ENCODE measurements around the gene LARGE2.

LARGE2 gene

DNA sequence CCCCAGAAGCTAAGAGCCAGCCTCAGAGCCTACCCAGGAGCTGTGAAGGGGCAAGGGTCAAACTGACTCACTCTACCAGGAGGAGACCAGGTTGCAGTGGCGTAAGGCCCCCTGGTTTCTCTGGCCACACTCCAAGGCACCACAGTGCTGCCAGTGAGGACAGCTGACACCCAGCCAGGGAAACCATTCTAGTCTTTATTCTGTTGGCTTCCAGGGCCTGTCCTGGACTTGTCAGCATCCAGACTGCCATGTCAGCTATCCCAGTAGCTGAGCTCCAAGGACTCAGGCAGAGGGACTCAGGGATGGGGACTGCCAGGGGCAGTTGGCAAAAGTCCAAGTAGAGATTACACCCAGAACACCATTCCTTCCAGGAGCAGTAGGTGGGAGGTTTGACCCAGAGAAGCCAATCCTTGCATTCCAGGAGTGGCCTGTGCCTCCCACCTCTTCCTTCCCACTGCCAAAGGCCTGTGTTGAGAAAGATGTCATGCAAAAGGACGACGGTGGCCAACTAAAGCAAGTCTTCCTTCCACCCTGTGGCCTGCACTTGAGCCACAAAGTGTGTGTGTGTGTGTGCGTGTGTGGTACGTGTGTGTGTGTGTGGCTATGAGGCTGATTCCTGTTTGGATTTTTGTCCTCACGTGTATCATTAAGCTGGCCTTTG, 40.6 kb upstream of the LARGE2 start:
- TF ChIP-seq CTCF (IDR thresholded peaks at IDR 0.05; ENCODE audit: low read depth, low read length): no peak
- no peak for DNase-seq (ENCODE audit: low read depth, low spot score)
- in situ Hi-C loops (cut with HindIII; ENCODE audit: low sequenced_read_pairs): no loop called here
- H3K4me3 ChIP-seq (ENCODE audit: low read depth, low read length): no peak overlapping the region

- no peak overlapping the region for H3K4me3 ChIP-seq (ENCODE audit: low read depth, low read length)
- DNase-seq (ENCODE audit: low read depth, low spot score): no peak
- no peak for TF ChIP-seq CTCF (IDR thresholded peaks at IDR 0.05; ENCODE audit: low read depth, low read length)
- in situ Hi-C loops (cut with HindIII; ENCODE audit: low sequenced_read_pairs): no loop called here
Observed at GRCh38 chr11:45884596-45885185, 37.8 kb upstream of the LARGE2 start.

DNA sequence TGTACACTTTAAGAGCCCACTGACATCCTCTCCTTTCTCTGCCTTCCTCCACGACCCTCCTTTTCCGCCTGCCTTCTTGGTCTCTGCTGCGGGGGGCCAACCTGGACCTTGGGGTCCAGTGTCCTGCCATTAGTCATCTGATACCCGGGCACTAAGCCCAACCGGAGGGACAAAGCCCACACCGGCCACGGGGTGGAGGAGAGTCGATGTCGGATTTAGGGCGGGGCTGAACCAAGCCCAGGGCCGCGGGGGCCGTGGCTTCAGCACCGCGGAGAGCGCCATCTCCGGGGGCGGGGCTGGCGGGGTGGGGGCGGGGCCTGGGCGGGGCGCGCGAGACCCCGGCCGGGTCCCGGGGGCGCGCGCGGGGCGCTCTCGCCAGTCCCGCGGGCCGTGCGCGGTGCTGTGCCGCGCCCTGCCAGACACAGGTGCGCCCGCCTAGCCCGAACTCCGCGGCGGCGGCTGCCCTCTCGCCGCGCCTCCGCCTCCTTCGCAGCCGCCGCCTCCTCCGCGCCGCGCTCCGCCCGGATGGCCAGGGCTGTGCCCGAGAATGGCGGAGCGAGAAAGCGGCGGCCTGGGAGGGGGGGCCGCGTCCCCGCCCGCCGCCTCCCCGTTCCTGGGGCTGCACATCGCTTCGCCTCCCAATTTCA, 37.1 kb upstream of the LARGE2 start, which contains the start of gene MAPK8IP1:
MAPK8IP1 (plus strand) TSS at position 378 of the 647 bp plus-strand sequence; CDS start at position 548, 170 bp downstream.
- H3K4me3 ChIP-seq (ENCODE audit: low read depth, low read length): peak within 1 kb of the TSS; percentile 23
- in situ Hi-C loops (cut with HindIII; ENCODE audit: low sequenced_read_pairs): no loop called here
- DNase-seq (ENCODE audit: low read depth, low spot score): no peak
- no peak for TF ChIP-seq CTCF (IDR thresholded peaks at IDR 0.05; ENCODE audit: low read depth, low read length)

GRCh38 chr11:45885921-45886721, 36.3 kb upstream of the LARGE2 start:
- no peak for TF ChIP-seq CTCF (IDR thresholded peaks at IDR 0.05; ENCODE audit: low read depth, low read length)
- no peak for DNase-seq (ENCODE audit: low read depth, low spot score)
- H3K4me3 ChIP-seq (ENCODE audit: low read depth, low read length): peak overlapping the region; percentile 23
- in situ Hi-C loops (cut with HindIII; ENCODE audit: low sequenced_read_pairs): no loop called here

DNA sequence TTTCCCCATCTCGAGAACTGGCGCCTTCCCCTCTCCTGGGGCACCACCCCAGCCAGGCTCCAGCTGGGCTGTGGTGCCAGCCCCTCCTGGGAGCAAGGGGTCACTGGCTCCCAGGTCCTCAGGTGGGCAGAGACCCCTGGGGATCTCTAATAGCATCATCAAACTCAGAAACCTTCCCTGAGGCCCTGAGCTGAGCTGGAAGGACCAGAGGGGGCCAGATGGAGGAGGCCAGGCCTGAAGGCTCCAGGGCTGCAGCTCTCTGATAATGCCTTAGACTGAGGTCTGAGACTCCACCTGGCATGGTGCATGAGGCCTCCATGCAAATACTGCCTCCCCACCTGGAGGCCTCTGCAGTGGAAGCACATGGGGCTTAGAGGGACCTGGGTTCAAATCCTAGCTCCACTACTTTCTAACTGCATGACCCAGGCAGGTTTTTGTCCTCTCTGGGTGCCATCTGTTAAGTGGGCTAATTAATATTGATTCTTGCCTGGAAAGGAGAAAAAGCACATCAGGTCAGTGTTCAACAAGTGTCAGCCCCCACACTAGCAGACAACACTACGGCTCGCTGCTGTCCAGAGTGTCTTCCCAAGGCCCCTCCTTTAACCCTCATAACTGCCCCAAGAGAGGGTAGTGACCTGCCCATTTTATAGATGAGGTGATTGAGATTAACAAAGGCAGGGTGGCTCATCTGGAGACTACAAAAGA, 35.5 kb upstream of the LARGE2 start:
- no peak for DNase-seq (ENCODE audit: low read depth, low spot score)
- TF ChIP-seq CTCF (IDR thresholded peaks at IDR 0.05; ENCODE audit: low read depth, low read length): no peak
- in situ Hi-C loops (cut with HindIII; ENCODE audit: low sequenced_read_pairs): no loop called here

DNA sequence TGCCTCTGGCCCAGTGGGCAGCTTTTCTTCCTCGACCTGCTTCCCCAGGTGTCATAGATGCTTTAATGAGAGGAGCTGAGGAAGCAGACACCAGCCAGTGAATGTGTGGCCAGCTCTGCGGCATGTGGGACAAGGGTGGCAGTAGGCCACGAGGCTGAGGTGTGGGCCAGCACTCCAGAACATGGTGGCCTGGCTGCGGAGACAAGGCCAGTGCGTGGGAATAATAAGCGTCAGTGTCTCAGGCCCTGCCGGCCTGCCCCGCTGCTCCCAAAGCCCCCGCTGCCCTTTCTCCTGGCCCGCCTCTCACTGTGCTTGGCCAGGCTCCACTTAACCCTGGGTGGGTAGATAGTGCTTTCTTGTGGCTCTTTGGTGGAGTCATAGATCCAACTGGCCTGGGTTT, 34.9 kb upstream of the LARGE2 start:
- DNase-seq (ENCODE audit: low read depth, low spot score): no peak
- in situ Hi-C loops (cut with HindIII; ENCODE audit: low sequenced_read_pairs): no loop called here
- TF ChIP-seq CTCF (IDR thresholded peaks at IDR 0.05; ENCODE audit: low read depth, low read length): no peak
- no peak overlapping the region for H3K4me3 ChIP-seq (ENCODE audit: low read depth, low read length)

More for the DNA sequence above, 35.5 kb upstream of the LARGE2 start:
- H3K4me3 ChIP-seq (ENCODE audit: low read depth, low read length): no peak overlapping the region

All from astrocyte of the spinal cord (primary cell).